Liver (tissue), 3 donors: Measurements from ENCODE around the gene FBRS.

Experiments
- ATF3 ChIP-seq: IDR thresholded peaks from 2 replicates; pipeline ENCODE4 v1.6.1; 2016; ENCODE audit warnings: antibody characterized with exemption
- CTCF ChIP-seq: fragments of 150-350 bp; IDR thresholded peaks from 2 replicates; pipeline ENCODE4 v1.5.1; 2017; ENCODE audit warnings: improper control_type of control experiment, low read depth, low read length; ENCODE audit not compliant: missing input control
- GABPA ChIP-seq, 2 donors: IDR thresholded peaks in 1 of 2; conservative IDR thresholded peaks in 1 of 2; 2 replicates each; pipeline ENCODE4 v1.6.1; 2016; ENCODE audit warnings: antibody characterized with exemption in 2 of 2, mild to moderate bottlenecking in 1 of 2, moderate library complexity in 1 of 2
- HNF4G ChIP-seq: IDR thresholded peaks from 2 replicates; pipeline ENCODE4 v1.6.1; 2016; ENCODE audit warnings: antibody characterized with exemption
- JUND ChIP-seq, 2 donors: IDR thresholded peaks; 2 replicates each; pipeline ENCODE4 v1.6.1; 2016; ENCODE audit warnings: antibody characterized with exemption in 2 of 2
- MAX ChIP-seq: IDR thresholded peaks from 2 replicates; pipeline ENCODE4 v1.6.1; 2016; ENCODE audit warnings: antibody characterized with exemption
- RAD21 ChIP-seq, 2 donors: IDR thresholded peaks; 2 replicates each; pipeline ENCODE4 v1.6.1; 2016; ENCODE audit warnings: antibody characterized with exemption in 2 of 2, mild to moderate bottlenecking in 2 of 2
- REST ChIP-seq: IDR thresholded peaks from 2 replicates; pipeline ENCODE4 v1.6.1; 2016; ENCODE audit warnings: antibody characterized with exemption, mild to moderate bottlenecking
- SP1 ChIP-seq: IDR thresholded peaks from 2 replicates; pipeline ENCODE4 v1.6.1; 2018; ENCODE audit warnings: antibody characterized with exemption, mild to moderate bottlenecking
- TAF1 ChIP-seq: conservative IDR thresholded peaks from 2 replicates; pipeline ENCODE4 v1.6.1; 2016; ENCODE audit warnings: antibody characterized with exemption, mild to moderate bottlenecking
- YY1 ChIP-seq: IDR thresholded peaks from 2 replicates; pipeline ENCODE4 v1.6.1; 2016; ENCODE audit warnings: antibody characterized with exemption, mild to moderate bottlenecking
- ZBTB33 ChIP-seq: IDR thresholded peaks from 2 replicates; pipeline ENCODE4 v1.6.1; 2016; ENCODE audit warnings: antibody characterized with exemption
- donor health status: healthy.
- donor health status: healthy.

GRCh38 chr16:30647274-30647571 is 11.0 kb upstream of the FBRS start:
- TF ChIP-seq SP1: no peak
- no peak for TF ChIP-seq CTCF
- no peak for TF ChIP-seq RAD21 (IDR thresholded peaks at IDR 0.05)
- TF ChIP-seq GABPA (IDR thresholded peaks at IDR 0.05 in 1 of 2, conservative IDR thresholded peaks at IDR 0.05 in 1 of 2): no peak
- no peak for TF ChIP-seq ZBTB33
- no peak for TF ChIP-seq JUND (IDR thresholded peaks at IDR 0.05)
- no peak for TF ChIP-seq REST
- no peak for TF ChIP-seq YY1
- no peak for TF ChIP-seq TAF1
- no peak for TF ChIP-seq ATF3
- no peak for TF ChIP-seq MAX
- no peak for TF ChIP-seq HNF4G
